Omental fat pad (tissue), 4 donors: ENCODE data around the gene UNC80. TPM values are rescaled to one million over a fixed set of nuclear protein-coding genes. Genes with fewer than 3 reads are reported as not detected.

ENCODE experiments used
- ATAC-seq: fragments of 150-250 bp; one replicate; pipeline ENCODE4 v1.9.1; 2016; ENCODE audit warnings: mild to moderate bottlenecking, moderate library complexity; ENCODE audit not compliant: low FRiP score
- DNase-seq: peaks from one replicate; pipeline ENCODE4 v3.0.0-alpha.2; 2019; ENCODE audit warnings: low spot score
- total RNA-seq, 4 donors: library from RNA; depleted of rRNA; stranded (reverse); fragments of >200 nt; gene quantifications; one replicate each; pipeline ENCODE4 v1.1.0, GENCODE V29; 2016
- TF ChIP-seq, protein P1 (sequence below), 3 donors: fragments of 450-650 bp; IDR thresholded peaks; one replicate each; pipeline ENCODE4 v1.5.1; 2016 to 2017; ENCODE audit warnings: antibody characterized with exemption in 3 of 3, mild to moderate bottlenecking in 3 of 3, moderate library complexity in 2 of 3

The UNC80 gene
- total RNA-seq, 4 donors from 2014 or later, result not detected

DNA sequence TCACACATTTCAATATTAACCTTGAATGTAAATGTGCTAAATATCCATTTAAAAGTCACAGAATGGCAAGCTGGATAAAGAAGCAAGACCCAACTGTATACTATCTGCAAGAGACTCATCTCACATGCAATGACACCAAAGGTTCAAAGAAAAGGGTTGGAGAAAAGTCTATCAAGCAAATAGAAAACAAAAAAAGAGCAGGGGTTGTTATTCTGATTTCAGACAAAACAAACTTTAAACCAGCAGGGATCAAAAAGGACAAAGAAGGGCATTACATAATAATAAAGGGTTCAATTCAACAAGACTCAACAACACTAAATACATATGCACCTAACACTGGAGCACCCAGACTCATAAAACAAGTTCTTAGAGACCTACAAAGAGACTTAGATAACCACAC is 14.5 kb upstream of the UNC80 start:
- ATAC-seq (no peak), DNase-seq (no peak)
- TF ChIP-seq, protein P1, sequence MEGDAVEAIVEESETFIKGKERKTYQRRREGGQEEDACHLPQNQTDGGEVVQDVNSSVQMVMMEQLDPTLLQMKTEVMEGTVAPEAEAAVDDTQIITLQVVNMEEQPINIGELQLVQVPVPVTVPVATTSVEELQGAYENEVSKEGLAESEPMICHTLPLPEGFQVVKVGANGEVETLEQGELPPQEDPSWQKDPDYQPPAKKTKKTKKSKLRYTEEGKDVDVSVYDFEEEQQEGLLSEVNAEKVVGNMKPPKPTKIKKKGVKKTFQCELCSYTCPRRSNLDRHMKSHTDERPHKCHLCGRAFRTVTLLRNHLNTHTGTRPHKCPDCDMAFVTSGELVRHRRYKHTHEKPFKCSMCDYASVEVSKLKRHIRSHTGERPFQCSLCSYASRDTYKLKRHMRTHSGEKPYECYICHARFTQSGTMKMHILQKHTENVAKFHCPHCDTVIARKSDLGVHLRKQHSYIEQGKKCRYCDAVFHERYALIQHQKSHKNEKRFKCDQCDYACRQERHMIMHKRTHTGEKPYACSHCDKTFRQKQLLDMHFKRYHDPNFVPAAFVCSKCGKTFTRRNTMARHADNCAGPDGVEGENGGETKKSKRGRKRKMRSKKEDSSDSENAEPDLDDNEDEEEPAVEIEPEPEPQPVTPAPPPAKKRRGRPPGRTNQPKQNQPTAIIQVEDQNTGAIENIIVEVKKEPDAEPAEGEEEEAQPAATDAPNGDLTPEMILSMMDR (IDR thresholded peaks at IDR 0.05), result no peak

DNA sequence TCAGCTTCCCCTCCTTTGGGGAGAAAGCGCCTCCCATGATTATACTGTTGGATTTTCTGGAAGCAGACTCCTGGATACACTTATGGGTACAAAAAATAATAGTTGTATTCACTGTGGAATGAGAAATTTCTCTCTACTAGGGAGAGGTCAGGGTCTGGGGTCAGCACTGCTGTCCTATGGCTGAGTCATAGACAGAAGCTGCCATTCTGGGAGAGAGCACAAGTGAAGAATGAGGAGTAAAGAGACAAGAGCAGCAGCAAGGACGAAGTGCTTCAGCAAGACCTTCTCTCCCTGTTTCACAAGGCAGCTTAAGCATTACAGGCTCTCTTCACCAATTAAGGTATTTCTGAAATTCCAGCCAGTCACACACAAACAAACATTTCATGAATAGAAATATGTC is 10.1 kb upstream of the UNC80 start:
- ATAC-seq (no peak), DNase-seq (no peak)
- TF ChIP-seq, protein P1 (IDR thresholded peaks at IDR 0.05), result no peak

DNA sequence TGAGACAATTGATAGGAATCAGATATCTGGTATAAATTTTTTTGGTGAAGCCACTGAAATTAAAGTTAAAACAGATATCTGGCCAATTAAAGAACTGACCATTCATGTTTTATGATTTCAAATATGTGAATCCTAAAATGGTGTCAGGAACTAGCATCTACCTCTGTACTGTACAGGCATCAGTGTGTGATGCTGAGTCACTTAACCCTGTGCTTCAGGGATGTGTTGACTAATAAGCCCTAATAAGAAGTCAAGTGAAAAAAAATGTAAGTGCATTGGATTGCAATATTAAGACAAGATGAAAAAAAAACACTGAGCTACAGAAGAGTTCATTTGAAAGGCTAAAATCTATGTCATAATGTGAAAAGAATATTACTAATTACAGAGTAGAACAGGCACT is 9.1 kb upstream of the UNC80 start:
- TF ChIP-seq, protein P1 (IDR thresholded peaks at IDR 0.05), result no peak
- ATAC-seq (no peak), DNase-seq (no peak)

DNA sequence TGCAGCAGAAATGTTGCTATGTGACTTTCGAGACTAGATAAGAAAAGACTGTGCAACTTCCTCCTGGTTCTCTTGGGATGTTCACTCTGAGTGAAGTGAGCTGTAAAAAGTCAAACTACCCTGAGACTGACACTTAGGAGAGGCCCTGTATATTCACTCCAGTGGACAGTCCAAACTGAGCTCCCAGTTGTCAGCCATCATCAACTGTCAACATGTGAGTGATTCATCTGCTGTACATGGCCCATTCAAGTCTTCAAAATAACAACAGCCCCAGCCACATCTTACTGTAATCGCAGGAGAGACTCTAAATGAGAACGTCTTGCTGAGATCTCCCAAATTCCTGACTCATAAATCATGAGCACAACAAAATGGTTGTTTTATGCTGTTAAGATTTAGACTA is 8.5 kb upstream of the UNC80 start:
- ATAC-seq (no peak), DNase-seq (no peak)

DNA sequence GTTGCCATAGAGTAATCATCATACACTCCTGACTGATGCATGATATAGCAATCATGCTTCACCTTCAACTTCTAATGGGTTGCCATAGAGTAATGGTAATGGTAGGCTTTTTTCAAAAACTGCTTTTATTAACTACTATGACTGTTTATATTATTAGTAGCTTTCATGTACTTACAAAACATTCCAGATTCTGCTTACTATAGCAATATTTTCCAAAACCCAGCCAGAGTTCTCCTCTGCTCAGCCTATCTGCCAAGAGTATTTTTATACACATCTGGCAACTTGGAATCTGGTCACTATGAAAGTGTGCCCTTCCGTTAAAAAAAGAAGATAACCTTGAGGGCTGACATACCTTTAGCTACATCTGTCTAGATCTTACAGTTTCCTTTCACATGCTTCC is 5.0 kb upstream of the UNC80 start:
- TF ChIP-seq, protein P1 (IDR thresholded peaks at IDR 0.05), result no peak
- DNase-seq (no peak), ATAC-seq (no peak)

More for the DNA sequence above, 8.5 kb upstream of the UNC80 start:
- TF ChIP-seq, protein P1 (IDR thresholded peaks at IDR 0.05), result no peak

DNA sequence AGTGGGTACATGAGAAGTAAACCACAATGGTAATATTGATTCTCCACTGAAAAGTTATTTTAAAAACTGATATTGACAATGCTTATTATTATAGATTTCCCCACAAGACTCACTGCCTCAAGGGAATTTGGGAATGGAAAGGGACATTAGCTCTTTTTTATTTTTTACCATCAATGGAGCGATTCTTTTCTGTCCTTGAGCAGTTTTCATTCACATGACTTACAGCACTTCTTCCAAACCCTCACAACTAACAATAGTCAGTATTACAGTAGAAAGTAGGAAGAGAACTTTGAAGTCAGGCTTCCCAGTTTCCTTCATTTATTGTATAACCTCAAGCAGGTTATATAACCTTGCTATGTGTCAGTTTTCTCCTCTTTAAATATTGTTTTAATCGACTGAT is 4.3 kb upstream of the UNC80 start:
- TF ChIP-seq, protein P1 (IDR thresholded peaks at IDR 0.05), result no peak
- no peak for DNase-seq
- ATAC-seq, result no peak

DNA sequence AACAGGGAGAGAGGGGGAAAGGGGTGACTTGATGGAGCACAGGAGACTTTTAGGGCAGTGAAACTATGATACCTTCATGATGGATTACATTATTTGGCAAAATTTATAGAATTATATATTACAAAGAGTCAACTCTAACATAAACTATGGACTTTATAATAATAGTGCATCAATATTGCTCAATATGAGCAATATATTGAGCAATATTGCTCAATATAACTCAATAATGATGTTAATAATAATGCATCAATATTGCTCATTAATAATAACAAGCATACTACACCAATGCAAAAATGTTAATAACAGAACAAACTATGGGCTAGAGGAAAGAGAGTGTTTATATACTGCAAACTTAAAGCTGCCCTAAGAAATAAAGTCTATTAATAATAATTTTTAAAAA is 3.1 kb upstream of the UNC80 start:
- TF ChIP-seq, protein P1 (IDR thresholded peaks at IDR 0.05), result no peak

More for the DNA sequence above, 3.1 kb upstream of the UNC80 start:
- DNase-seq (no peak), ATAC-seq (no peak)
